OCI-LY3 (cell line): ENCODE results near the gene AP3S1.

Experiments used
- CTCF ChIP-seq: fragments of 200-600, 300-600 bp; sonication (generic); IDR thresholded peaks from 2 replicates; pipeline ENCODE4 v1.5.1; 2014; ENCODE audit warnings: antibody characterized with exemption, low read length, low read depth
- EZH2phosphoT487 ChIP-seq: fragments of 200-600 bp; shearing (Covaris generic); IDR thresholded peaks from 2 replicates; pipeline ENCODE4 v1.6.1; 2018; ENCODE audit warnings: antibody characterized with exemption, mixed run types, low read depth

- no peak for TF ChIP-seq CTCF
- TF ChIP-seq EZH2phosphoT487, result no peak
Measured at GRCh38 chr5:115818821-115819220, 22.9 kb upstream of the AP3S1 start.
